Adrenal gland (tissue), 12 donors: Measurements from ENCODE around the gene NRARP. TPM values are rescaled to one million over a fixed set of nuclear protein-coding genes. Genes with fewer than 3 reads are reported as not detected.

ENCODE experiments used
- DNase-seq, 7 donors: peaks; one replicate each; pipeline ENCODE4 v3.0.0-alpha.2; 2019 to 2020
- H3K27ac ChIP-seq, 5 donors: fragments of 200-600 bp; sonication (generic) in 4 of 5; 1 replicate in 3 of 5; 2 replicates in 2 of 5; pipeline versions ENCODE4 v1.5.1 to v1.8.0; 2016 to 2020; ENCODE audit warnings: mild to moderate bottlenecking in 1 of 5
- H3K27me3 ChIP-seq: fragments of 200-600 bp; 2 replicates; pipeline ENCODE4 v1.8.0; 2021
- H3K36me3 ChIP-seq, 2 donors: fragments of 200-600 bp; replicated peaks in 1 of 2; 1 replicate in 1 of 2; 2 replicates in 1 of 2; pipeline versions ENCODE4 v1.5.1 to v1.8.0; 2018 to 2022
- H3K4me1 ChIP-seq, 2 donors: fragments of 200-600 bp; replicated peaks in 1 of 2; 1 replicate in 1 of 2; 2 replicates in 1 of 2; pipeline versions ENCODE4 v1.5.1 to v1.8.0; 2018 to 2021
- H3K4me3 ChIP-seq, 4 donors: fragments of 200-600 bp; sonication (generic) in 3 of 4; one replicate each; pipeline ENCODE4 v1.5.1; 2016 to 2018
- H3K9me3 ChIP-seq, 3 donors: fragments of 200-600 bp; sonication (generic) in 1 of 3; replicated peaks in 1 of 3; 1 replicate in 2 of 3; 2 replicates in 1 of 3; pipeline versions ENCODE4 v1.5.1 to v1.8.0; 2016 to 2021
- POLR2A ChIP-seq, 2 donors: fragments of 450-650 bp; IDR thresholded peaks; one replicate each; pipeline ENCODE4 v1.6.1; 2017; ENCODE audit warnings: antibody characterized with exemption in 2 of 2, mild to moderate bottlenecking in 2 of 2, moderate library complexity in 1 of 2
- WGBS, 4 donors: extraction: QIAGEN DNeasy Blood & Tissue Kit in 2 of 4; methylation state at CpG; one replicate each; pipeline versions ENCODE4 v1.1.5 to v1.1.7; 2013 to 2017; 5-methylcytosine and 5-hydroxymethylcytosine counted together
- intact Hi-C, 2 donors: fragments of 100-400 bp; cut with DNase I; formaldehyde crosslinking; loops; one replicate each; pipeline versions ENCODE4 v1.14.1 to v1.15.0; 2022 to 2023
- polyA plus RNA-seq, 3 donors: library from polyadenylated mRNA; stranded (reverse); fragments of 200-250 nt in 2 of 3; fragments of 350-450 nt in 1 of 3; fragmentation: Illumina TruSeq in 1 of 3; extraction: RNeasy Lipid Tissue Mini Kit (QIAGEN cat#74804) in 1 of 3; gene quantifications; one replicate each; pipeline ENCODE4 v1.2.3, GENCODE V29; 2013 to 2014
- total RNA-seq, 9 donors: library from RNA; depleted of rRNA in 4 of 9; stranded (reverse); fragments of >200 nt in 4 of 9; fragments of 120-200 nt in 1 of 9; fragmentation: NEBNext Ultra II Directional in 1 of 9; extraction: Animal tissue kit (Norgen Biotek cat#: 25700) in 1 of 9; gene quantifications; one replicate each; pipeline versions ENCODE4 v1.1.0 to v1.2.4, GENCODE V29; 2013 to 2023
- TF ChIP-seq, protein P1 (sequence below), 6 experiments: fragments of 450-650 bp in 4 of 6; fragments of 200-600 bp in 2 of 6; sonication (generic) in 1 of 6; IDR thresholded peaks; 1 replicate in 5 of 6; 2 replicates in 1 of 6; pipeline versions ENCODE4 v1.5.1 to v1.8.0; 2016 to 2021; ENCODE audit warnings: antibody characterized with exemption in 6 of 6, mild to moderate bottlenecking in 2 of 6, moderate library complexity in 1 of 6
- donor health status: healthy with polysubstance abuse.
- donor health status: Bipolar disorder and iron deficiency.
- donor health status: DM: yes; HTN: yes; CAD: no.
- donor health status: DM: no; HTN: no; CAD: no.
- donor health status: DM: no; HTN: no; CAD: no.
- donor health status: DM: yes; HTN: yes; CAD: no.

The NRARP gene
- total and polyA plus RNA-seq, 12 donors: 0.59 to 11.2 (median 2.7) TPM

DNA sequence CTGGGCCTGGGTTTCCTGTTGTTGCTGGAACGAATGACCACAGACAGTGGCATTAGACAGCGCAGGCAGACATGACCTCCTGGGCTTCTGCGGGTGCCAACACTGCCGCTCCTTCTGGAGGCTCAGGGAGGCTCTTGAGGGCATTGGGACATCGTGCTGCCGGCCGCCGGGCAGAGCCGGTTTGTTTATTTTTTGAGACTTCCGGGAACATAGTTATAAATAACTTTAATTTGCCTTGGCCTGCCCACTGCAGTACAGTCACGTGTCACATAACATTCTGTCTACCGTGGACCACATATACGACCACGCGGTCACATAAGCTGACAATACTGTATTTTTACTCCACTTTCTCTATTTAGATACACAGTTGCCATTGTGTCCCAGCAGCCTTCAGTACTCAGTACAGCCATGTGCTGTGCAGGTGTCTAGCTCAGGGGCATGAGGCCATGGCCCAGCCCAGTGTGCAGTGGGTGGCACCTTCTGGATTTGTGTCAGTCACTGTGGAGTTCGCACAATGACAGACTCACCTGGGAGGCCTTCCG is 32.8 kb downstream of the NRARP start:
- Histone ChIP-seq H3K27me3 (no peaks in the 10 kb centered on the region), H3K4me1 (peaks cover 4 to 16% of the 10 kb centered on the region in 2 donors), H3K9me3 (no peaks in the 10 kb centered on the region), H3K36me3 (peaks cover 0 to 43% of the 10 kb centered on the region in 2 donors), H3K27ac (peak overlapping the region in 3 of 5 donors; percentile 45 to 81 (median 58)), H3K4me3 (peak overlapping the region in 1 of 4 donors; percentile 5)
- 42 to 59% (median 51%) methylated on average over 15 to 17 of the region's 17 CpGs for WGBS, 4 donors
- DNase-seq: peak; percentile 23 to 76 (median 58)
- TF ChIP-seq, protein P1, sequence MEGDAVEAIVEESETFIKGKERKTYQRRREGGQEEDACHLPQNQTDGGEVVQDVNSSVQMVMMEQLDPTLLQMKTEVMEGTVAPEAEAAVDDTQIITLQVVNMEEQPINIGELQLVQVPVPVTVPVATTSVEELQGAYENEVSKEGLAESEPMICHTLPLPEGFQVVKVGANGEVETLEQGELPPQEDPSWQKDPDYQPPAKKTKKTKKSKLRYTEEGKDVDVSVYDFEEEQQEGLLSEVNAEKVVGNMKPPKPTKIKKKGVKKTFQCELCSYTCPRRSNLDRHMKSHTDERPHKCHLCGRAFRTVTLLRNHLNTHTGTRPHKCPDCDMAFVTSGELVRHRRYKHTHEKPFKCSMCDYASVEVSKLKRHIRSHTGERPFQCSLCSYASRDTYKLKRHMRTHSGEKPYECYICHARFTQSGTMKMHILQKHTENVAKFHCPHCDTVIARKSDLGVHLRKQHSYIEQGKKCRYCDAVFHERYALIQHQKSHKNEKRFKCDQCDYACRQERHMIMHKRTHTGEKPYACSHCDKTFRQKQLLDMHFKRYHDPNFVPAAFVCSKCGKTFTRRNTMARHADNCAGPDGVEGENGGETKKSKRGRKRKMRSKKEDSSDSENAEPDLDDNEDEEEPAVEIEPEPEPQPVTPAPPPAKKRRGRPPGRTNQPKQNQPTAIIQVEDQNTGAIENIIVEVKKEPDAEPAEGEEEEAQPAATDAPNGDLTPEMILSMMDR (IDR thresholded peaks at IDR 0.05): no peak
- peak in 1 of 2 donors; percentile 10 for TF ChIP-seq POLR2A (IDR thresholded peaks at IDR 0.05)
- intact Hi-C loops: no loop called here

DNA sequence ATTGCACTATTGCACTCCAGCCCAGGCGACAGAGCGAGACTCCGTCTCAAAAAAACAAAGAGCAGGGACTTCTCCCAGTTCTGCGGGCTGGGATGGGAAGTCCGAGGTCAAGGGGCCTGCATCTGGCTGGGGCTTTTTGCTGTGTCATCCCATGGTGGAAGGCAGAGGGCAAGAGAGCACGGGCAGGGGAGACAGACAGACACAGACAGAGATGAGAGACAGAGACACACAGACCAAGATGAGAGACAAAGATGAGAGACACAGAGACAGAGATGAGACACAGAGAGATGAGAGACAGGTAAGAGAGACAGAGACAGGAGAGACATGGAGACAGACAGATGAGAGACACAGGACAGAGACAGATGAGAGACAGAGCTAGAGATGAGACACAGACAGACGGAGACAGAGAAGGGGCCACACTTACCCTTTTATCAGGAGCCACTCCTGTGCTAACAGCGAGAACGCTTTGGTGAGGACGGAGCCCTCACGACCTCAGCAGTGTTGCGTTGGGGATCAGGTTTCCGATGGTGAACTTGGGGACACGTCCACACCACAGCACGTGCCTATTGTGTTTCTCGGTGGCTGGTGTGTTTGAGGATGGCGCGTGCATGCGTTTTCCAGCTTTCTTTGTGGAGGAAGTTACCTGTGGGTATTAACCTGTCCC is 33.4 kb downstream of the NRARP start:
- H3K27me3 ChIP-seq: no peaks in the 10 kb centered on the region
- H3K9me3 ChIP-seq: no peaks in the 10 kb centered on the region
- intact Hi-C loops: no loop called here
- peaks cover 4 to 16% of the 10 kb centered on the region in 2 donors for H3K4me1 ChIP-seq
- 72 to 82% (median 76%) methylated on average over 18 to 19 of the region's 19 CpGs for WGBS, 4 donors
- peak in 4 of 7 donors; percentile 22 to 63 (median 38) for DNase-seq
- no peak for TF ChIP-seq POLR2A (IDR thresholded peaks at IDR 0.05)
- TF ChIP-seq, protein P1 (IDR thresholded peaks at IDR 0.05): no peak
- peak overlapping the region in 3 of 5 donors; percentile 45 to 81 (median 58) for H3K27ac ChIP-seq
- H3K36me3 ChIP-seq: peaks cover 0 to 49% of the 10 kb centered on the region in 2 donors
- peak overlapping the region in 1 of 4 donors; percentile 5 for H3K4me3 ChIP-seq

DNA sequence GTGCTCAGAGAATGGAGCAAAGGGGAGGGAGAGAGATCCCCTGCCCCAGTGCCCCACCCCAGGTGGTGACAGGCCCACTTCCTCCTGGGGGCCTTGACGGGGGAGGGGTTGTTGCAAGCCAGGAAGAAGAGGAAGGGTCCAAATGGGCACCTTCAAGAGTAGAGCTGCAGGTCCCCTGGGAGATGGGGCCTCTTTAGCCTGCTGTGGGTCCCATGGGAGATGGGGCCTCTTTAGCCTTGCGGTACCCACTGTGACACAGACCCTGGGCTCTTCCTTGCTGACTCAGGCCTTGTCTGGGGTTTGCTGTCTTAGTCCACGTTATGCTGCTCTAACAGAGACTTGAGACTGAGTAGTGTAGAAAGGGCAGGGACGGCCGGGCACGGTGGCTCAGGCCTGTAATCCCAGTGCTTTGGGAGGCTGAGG is 34.1 kb downstream of the NRARP start:
- peaks cover 0 to 48% of the 10 kb centered on the region in 2 donors for H3K36me3 ChIP-seq
- peaks cover 4 to 16% of the 10 kb centered on the region in 2 donors for H3K4me1 ChIP-seq
- no peak for TF ChIP-seq POLR2A (IDR thresholded peaks at IDR 0.05)
- TF ChIP-seq, protein P1 (IDR thresholded peaks at IDR 0.05): no peak
- intact Hi-C loops: no loop called here
- no peak overlapping the region for H3K4me3 ChIP-seq
- WGBS, 4 donors: 81 to 93% (median 87%) methylated on average over 6 of the region's 6 CpGs
- H3K27ac ChIP-seq: peak overlapping the region in 1 of 5 donors; percentile 81
- no peaks in the 10 kb centered on the region for H3K9me3 ChIP-seq
- H3K27me3 ChIP-seq: no peaks in the 10 kb centered on the region
- peak in 1 of 7 donors; percentile 22 for DNase-seq

DNA sequence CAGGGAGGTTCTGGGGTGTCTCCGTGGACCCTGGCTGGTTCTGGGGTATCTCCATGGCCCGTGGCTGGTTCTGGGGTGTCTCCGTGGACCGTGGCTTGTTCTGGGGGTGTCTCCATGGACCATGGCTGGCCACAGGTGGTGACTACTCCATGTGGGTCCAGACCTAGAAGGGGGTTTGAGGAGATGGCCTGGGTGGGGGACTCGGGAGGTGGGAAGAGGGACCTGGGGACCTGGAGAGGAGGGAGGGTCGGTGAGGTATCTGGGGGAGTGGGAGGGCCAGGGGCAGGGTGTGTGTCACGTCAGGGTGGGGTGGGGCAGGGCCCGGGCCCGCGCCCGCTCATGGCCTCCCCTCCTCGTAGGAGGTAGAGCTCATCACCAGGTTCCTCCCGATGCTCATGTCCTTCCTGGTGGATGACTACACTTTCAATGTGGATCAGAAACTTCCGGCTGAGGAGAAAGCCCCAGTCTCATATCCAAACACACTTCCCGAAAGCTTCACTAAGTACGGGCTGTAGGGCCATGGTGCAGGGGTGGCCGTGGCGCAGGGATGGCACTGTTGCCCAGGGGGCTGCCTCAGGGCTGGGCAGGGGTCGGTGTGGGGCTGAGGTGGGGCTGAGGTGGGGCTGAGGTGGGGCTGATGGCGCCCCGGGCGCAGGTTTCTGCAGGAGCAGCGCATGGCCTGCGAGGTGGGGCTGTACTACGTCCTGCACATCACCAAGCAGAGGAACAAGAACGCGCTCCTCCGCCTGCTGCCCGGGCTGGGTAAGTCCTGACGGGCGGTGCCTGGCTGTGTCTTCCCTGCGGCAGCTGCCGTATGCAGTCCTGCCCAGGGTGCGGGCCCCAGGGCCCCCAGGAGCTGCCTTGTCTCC is 35.3 kb downstream of the NRARP start:
- DNase-seq: no peak
- no peaks in the 10 kb centered on the region for H3K9me3 ChIP-seq
- H3K4me1 ChIP-seq: peaks cover 4 to 16% of the 10 kb centered on the region in 2 donors
- WGBS, 4 donors: 84 to 95% (median 89%) methylated on average over 14 to 34 of the region's 34 CpGs
- no peaks in the 10 kb centered on the region for H3K27me3 ChIP-seq
- H3K4me3 ChIP-seq: no peak overlapping the region
- H3K36me3 ChIP-seq: peaks cover 0 to 37% of the 10 kb centered on the region in 2 donors
- intact Hi-C loops: no loop called here
- no peak overlapping the region for H3K27ac ChIP-seq
- TF ChIP-seq, protein P1 (IDR thresholded peaks at IDR 0.05): no peak
- no peak for TF ChIP-seq POLR2A (IDR thresholded peaks at IDR 0.05)
